Vagina (tissue), 2 donors: Measurements from ENCODE around the gene RNF5. TPM values are rescaled to one million over a fixed set of nuclear protein-coding genes. Genes with fewer than 3 reads are reported as not detected.
"Not testable (repeated sequence)": the region's sequence is repeated elsewhere in the genome, so short reads cannot be mapped to it uniquely, and the experiment has no call there.

Experiments
- DNase-seq, 2 donors: peaks; one replicate each; pipeline ENCODE4 v3.0.0-alpha.2; 2017; ENCODE audit errors: extremely low spot score in 2 of 2
- H3K27ac ChIP-seq: fragments of 200-600 bp; sonication (generic); one replicate; pipeline ENCODE4 v1.5.1; 2019
- H3K27me3 ChIP-seq: fragments of 200-600 bp; sonication (generic); one replicate; pipeline ENCODE4 v1.5.1; 2019
- H3K36me3 ChIP-seq, 2 donors: fragments of 200-600 bp; sonication (generic); one replicate each; pipeline ENCODE4 v1.5.1; 2017 to 2019
- H3K4me1 ChIP-seq: fragments of 200-600 bp; sonication (generic); one replicate; pipeline ENCODE4 v1.5.1; 2019
- H3K4me3 ChIP-seq, 2 donors: fragments of 200-600 bp; sonication (generic); 1 replicate in 1 of 2; 2 replicates in 1 of 2; pipeline ENCODE4 v1.5.1; 2016 to 2019
- H3K9me3 ChIP-seq: fragments of 200-600 bp; sonication (generic); one replicate; pipeline ENCODE4 v1.5.1; 2019
- CTCF ChIP-seq, 3 experiments: fragments of 450-650 bp in 2 of 3; fragments of 200-600 bp in 1 of 3; sonication (generic) in 1 of 3; IDR thresholded peaks; one replicate each; pipeline ENCODE4 v1.5.1; 2017 to 2019; ENCODE audit warnings: antibody characterized with exemption in 3 of 3, mild to moderate bottlenecking in 2 of 3, moderate library complexity in 2 of 3
- POLR2A ChIP-seq, 2 donors: fragments of 450-650 bp; IDR thresholded peaks; one replicate each; pipeline ENCODE4 v1.6.1; 2017; ENCODE audit warnings: antibody characterized with exemption in 2 of 2, mild to moderate bottlenecking in 2 of 2, moderate library complexity in 2 of 2
- POLR2AphosphoS5 ChIP-seq, 2 donors: sonication (generic); formaldehyde crosslinking; IDR thresholded peaks; one replicate each; pipeline ENCODE4 v1.9.0; 2017; ENCODE audit warnings: antibody characterized with exemption in 2 of 2, mild to moderate bottlenecking in 2 of 2, low read depth in 1 of 2; ENCODE audit not compliant: insufficient read depth in 1 of 2
- intact Hi-C: fragments of 100-400 bp; cut with DNase I; formaldehyde crosslinking; loops from one replicate; pipeline ENCODE4 v1.15.1; 2023
- total RNA-seq: library from RNA; depleted of rRNA; stranded (reverse); fragments of >200 nt; gene quantifications from one replicate; pipeline ENCODE4 v1.2.3, GENCODE V29; 2016

The RNF5 gene
- total RNA-seq, 1 donor from 2014 or later = 48.4 TPM

- TF ChIP-seq POLR2AphosphoS5 (IDR thresholded peaks at IDR 0.05; ENCODE audit: insufficient read depth in 1 of 2, low read depth in 1 of 2) = peak in 1 of 2 donors; percentile 24
- intact Hi-C loops, H3K36me3 ChIP-seq, H3K4me1 ChIP-seq, H3K27me3 ChIP-seq, H3K27ac ChIP-seq, H3K9me3 ChIP-seq, H3K4me3 ChIP-seq, DNase-seq: not testable (repeated sequence)
Measured at GRCh38 chr6:32144238-32144637, 34.0 kb upstream of the RNF5 start.

GRCh38 chr6:32146287-32146686, 31.9 kb upstream of the RNF5 start:
- Histone ChIP-seq H3K27ac (no peak overlapping the region), H3K27me3 (no peaks in the 10 kb centered on the region), H3K36me3 (peaks cover 0 to 6% of the 10 kb centered on the region in 2 donors), H3K4me3 (no peak overlapping the region), H3K9me3 (no peaks in the 10 kb centered on the region), H3K4me1 (peaks cover 13% of the 10 kb centered on the region)
- no peak for TF ChIP-seq CTCF (IDR thresholded peaks at IDR 0.05)
- DNase-seq = no peak
- intact Hi-C loops = no loop called here

GRCh38 chr6:32146687-32147086, 31.5 kb upstream of the RNF5 start:
- H3K9me3 ChIP-seq = no peaks in the 10 kb centered on the region
- intact Hi-C loops = no loop called here
- H3K27ac ChIP-seq = no peak overlapping the region
- TF ChIP-seq POLR2A (IDR thresholded peaks at IDR 0.05) (no peak), CTCF (IDR thresholded peaks at IDR 0.05) (no peak), POLR2AphosphoS5 (IDR thresholded peaks at IDR 0.05; ENCODE audit: insufficient read depth in 1 of 2, low read depth in 1 of 2) (no peak)
- DNase-seq = no peak
- peaks cover 16% of the 10 kb centered on the region for H3K4me1 ChIP-seq
- no peak overlapping the region for H3K4me3 ChIP-seq
- no peaks in the 10 kb centered on the region for H3K27me3 ChIP-seq
- peaks cover 0 to 6% of the 10 kb centered on the region in 2 donors for H3K36me3 ChIP-seq

GRCh38 chr6:32147401-32148132, 30.6 kb upstream of the RNF5 start:
- no peak for DNase-seq
- Histone ChIP-seq H3K9me3 (no peaks in the 10 kb centered on the region), H3K4me3 (no peak overlapping the region), H3K36me3 (peaks cover 0 to 6% of the 10 kb centered on the region in 2 donors), H3K4me1 (peaks cover 22% of the 10 kb centered on the region), H3K27ac (no peak overlapping the region), H3K27me3 (no peaks in the 10 kb centered on the region)
- intact Hi-C loops = no loop called here
- no peak for TF ChIP-seq POLR2AphosphoS5 (IDR thresholded peaks at IDR 0.05; ENCODE audit: insufficient read depth in 1 of 2, low read depth in 1 of 2)
- no peak for TF ChIP-seq POLR2A (IDR thresholded peaks at IDR 0.05)
- TF ChIP-seq CTCF (IDR thresholded peaks at IDR 0.05) = no peak

GRCh38 chr6:32148289-32149091, 29.7 kb upstream of the RNF5 start:
- TF ChIP-seq POLR2A (IDR thresholded peaks at IDR 0.05) (no peak), CTCF (IDR thresholded peaks at IDR 0.05) (no peak), POLR2AphosphoS5 (IDR thresholded peaks at IDR 0.05; ENCODE audit: insufficient read depth in 1 of 2, low read depth in 1 of 2) (no peak)
- Histone ChIP-seq H3K4me1 (peaks cover 31% of the 10 kb centered on the region), H3K9me3 (no peaks in the 10 kb centered on the region), H3K27ac (no peak overlapping the region), H3K4me3 (peak overlapping the region in 1 of 2 donors; percentile 15), H3K36me3 (peaks cover 0 to 6% of the 10 kb centered on the region in 2 donors), H3K27me3 (no peaks in the 10 kb centered on the region)
- intact Hi-C loops = no loop called here
- DNase-seq = no peak
